HG03025 (cell line): ENCODE measurements around the gene GPAT3.

Experiments used
- ATAC-seq: cut with Tn5 transposase; IDR thresholded peaks from one replicate; pipeline ENCODE4 v1.9.1; 2021; ENCODE audit warnings: mild to moderate bottlenecking, moderate library complexity; ENCODE audit not compliant: unreplicated experiment, low FRiP score

GPAT3 gene

GRCh38 chr4:83631066-83631465 is 95.2 kb downstream of the GPAT3 start:
- no peak for ATAC-seq

DNA sequence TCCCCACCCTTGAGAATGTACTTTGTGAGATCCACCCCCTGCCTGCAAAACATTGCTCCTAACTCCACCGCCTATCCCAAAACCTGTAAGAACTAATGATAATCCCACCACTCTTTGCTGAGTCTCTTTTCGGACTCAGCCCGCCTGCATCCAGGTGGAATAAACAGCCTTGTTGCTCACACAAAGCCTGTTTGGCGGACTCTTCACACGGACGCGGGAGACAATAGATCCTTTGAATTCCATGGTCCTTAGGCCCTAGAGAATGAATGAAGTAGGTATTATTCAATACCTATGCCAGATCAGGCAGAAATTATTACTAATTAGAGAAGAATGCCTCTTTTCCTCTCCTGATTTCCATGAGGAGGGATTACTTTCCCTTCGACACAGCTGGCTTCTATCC is 101.0 kb downstream of the GPAT3 start:
- ATAC-seq, result no peak

DNA sequence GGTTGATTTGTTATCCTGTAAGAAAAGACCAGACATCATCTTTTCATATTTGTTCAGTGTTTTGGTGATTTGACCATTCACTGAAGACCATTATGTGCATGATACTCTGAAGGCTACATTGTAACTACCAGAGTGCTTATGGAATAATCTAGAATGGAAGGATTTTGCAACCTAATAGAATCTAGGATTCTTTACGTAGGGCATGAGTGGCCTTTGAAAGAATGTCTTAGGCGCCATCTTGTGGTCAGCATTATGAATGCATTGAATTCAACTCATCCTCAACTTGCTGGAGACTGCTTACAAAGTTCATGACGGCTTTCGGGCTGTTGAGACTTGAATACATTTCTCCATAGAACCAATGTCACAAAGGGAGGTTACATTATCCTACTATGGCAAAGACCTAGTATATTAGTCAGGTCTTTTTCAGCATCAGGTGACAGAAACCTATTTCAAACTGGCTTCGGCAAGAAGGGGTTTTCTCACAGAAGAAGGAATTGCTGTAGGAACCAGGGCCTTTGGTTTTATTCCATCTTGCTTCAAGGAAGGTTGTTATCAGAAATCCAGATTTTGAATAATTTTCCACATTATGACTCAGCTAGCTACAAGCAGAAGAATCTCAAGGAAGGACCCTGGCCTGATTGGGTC is 104.1 kb downstream of the GPAT3 start:
- peak; percentile 84 for ATAC-seq

DNA sequence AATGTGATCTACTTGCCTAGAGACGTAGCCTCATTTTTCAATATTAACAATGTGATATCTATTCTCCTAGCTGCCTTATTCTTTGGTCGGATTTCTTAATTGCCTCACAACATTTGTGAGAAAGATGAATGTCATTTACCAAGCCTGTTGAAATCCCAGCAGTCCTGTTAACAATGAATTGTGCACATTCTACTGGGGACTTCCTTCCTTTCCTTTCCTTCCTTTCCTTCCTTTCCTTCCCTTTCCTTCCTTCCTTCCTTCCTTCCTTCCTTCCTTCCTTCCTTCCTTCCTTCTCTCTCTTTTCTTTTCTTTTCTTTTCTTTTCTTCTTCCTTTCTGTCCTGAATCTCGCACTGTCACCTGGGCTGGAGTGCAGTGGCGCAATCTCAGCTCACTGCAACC is 107.1 kb downstream of the GPAT3 start:
- no peak for ATAC-seq

DNA sequence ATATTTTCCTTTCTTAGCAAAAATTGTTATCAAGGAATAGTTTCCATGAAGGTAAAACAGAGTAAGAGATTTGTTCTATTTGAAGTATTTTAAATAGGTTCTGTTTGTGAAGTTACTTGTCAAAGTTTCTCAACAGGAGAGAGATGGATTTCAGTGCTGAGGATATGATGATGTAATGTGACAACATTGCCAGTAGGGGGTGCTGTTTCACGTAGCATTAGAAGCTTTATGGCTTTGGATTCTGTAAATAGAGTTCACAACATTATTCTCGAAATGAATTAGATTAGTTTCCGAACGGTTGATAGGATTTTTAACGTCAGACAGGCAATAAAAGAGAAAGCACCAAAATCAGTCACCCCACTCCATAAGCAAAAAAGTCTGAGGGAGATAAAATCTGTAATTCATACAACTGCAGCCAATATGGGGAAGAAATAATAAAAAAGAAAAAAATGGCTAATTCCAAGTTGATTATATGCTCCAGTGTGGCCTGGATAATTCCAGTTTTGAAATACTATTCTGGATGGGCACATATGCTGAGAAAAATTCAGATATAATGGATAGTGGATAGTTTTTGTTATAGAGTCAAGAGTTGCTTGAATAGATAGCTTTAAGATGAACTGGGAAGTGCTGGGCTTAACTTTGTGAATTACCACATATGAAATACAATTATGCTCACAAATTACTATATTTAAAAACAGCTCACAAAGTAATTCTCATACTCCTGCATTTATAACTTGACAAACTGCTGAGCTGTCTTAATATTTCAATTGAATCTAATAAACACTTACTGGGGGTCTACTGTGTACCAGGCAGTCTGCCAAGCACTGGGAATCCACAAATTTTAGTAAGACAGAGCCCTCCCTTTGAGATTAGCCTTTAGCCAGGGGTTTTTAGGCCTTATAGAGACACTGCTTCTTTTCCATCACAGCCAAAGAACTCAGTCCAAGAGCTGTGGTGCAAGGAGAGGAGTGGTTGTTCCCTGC is 109.1 kb downstream of the GPAT3 start:
- peak; percentile 60 for ATAC-seq

GRCh38 chr4:83646538-83647239 is 110.8 kb downstream of the GPAT3 start:
- ATAC-seq, result no peak

- ATAC-seq, result no peak
These were observed 115.9 kb downstream of the GPAT3 start for GRCh38 chr4:83651846-83652245.
